ENCODE results near the gene PLA2G4D. TPM values are rescaled to one million over a fixed set of nuclear protein-coding genes. Genes with fewer than 3 reads are reported as not detected.

Gene PLA2G4D
- total RNA-seq, 1 donor from 2014 or later = not detected

GRCh38 chr15:42079401-42079908 lies 14.9 kb downstream of the PLA2G4D start:
- Mint-ChIP-seq H3K4me3 (ENCODE audit: unreplicated experiment) (peak overlapping the region; percentile 38), H3K36me3 (ENCODE audit: low read depth) (peaks cover 1% of the 10 kb centered on the region), H3K4me1 (ENCODE audit: low read depth) (peaks cover 7% of the 10 kb centered on the region), H3K27ac (ENCODE audit: unreplicated experiment) (no peak overlapping the region), H3K27me3 (ENCODE audit: low read depth) (peaks cover 26% of the 10 kb centered on the region), H3K9me3 (ENCODE audit: low read depth) (no peaks in the 10 kb centered on the region)
- TF ChIP-seq, protein P1, sequence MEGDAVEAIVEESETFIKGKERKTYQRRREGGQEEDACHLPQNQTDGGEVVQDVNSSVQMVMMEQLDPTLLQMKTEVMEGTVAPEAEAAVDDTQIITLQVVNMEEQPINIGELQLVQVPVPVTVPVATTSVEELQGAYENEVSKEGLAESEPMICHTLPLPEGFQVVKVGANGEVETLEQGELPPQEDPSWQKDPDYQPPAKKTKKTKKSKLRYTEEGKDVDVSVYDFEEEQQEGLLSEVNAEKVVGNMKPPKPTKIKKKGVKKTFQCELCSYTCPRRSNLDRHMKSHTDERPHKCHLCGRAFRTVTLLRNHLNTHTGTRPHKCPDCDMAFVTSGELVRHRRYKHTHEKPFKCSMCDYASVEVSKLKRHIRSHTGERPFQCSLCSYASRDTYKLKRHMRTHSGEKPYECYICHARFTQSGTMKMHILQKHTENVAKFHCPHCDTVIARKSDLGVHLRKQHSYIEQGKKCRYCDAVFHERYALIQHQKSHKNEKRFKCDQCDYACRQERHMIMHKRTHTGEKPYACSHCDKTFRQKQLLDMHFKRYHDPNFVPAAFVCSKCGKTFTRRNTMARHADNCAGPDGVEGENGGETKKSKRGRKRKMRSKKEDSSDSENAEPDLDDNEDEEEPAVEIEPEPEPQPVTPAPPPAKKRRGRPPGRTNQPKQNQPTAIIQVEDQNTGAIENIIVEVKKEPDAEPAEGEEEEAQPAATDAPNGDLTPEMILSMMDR (IDR thresholded peaks at IDR 0.05) = no peak
- no peak for DNase-seq (ENCODE audit: low spot score)

- DNase-seq (ENCODE audit: low spot score) = no peak
- Mint-ChIP-seq H3K4me1 (ENCODE audit: low read depth) (peaks cover 4% of the 10 kb centered on the region), H3K9me3 (ENCODE audit: low read depth) (no peaks in the 10 kb centered on the region), H3K27me3 (ENCODE audit: low read depth) (peaks cover 26% of the 10 kb centered on the region), H3K4me3 (ENCODE audit: unreplicated experiment) (no peak overlapping the region), H3K36me3 (ENCODE audit: low read depth) (peaks cover 1% of the 10 kb centered on the region), H3K27ac (ENCODE audit: unreplicated experiment) (no peak overlapping the region)
- TF ChIP-seq, protein P1 (IDR thresholded peaks at IDR 0.05) = no peak
These were observed 15.5 kb downstream of the PLA2G4D start for GRCh38 chr15:42078903-42079302.

DNA sequence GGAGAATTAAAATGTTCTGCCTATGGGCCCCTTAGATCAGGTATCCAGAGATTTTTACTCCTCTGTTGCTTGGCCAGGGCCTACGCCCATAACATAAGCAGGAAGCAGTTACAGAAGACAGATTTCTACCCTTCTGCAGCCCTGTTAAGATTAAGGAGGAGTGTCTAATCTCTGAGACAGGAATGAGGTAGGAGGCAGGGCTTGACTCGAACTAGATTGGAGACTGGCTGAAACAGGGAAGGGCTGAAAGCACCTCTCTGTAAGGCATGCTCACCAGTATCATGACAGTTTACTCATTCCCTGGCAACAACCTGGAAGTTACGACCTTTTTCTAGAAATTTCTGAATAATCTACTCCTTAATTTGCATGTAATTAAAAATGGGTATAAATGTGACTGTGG lies 16.7 kb downstream of the PLA2G4D start:
- Mint-ChIP-seq H3K4me1 (ENCODE audit: low read depth) (peaks cover 4% of the 10 kb centered on the region), H3K27me3 (ENCODE audit: low read depth) (peaks cover 37% of the 10 kb centered on the region), H3K27ac (ENCODE audit: unreplicated experiment) (no peak overlapping the region), H3K36me3 (ENCODE audit: low read depth) (peaks cover 1% of the 10 kb centered on the region), H3K9me3 (ENCODE audit: low read depth) (no peaks in the 10 kb centered on the region), H3K4me3 (ENCODE audit: unreplicated experiment) (no peak overlapping the region)
- DNase-seq (ENCODE audit: low spot score) = no peak
- TF ChIP-seq, protein P1 (IDR thresholded peaks at IDR 0.05) = no peak

DNA sequence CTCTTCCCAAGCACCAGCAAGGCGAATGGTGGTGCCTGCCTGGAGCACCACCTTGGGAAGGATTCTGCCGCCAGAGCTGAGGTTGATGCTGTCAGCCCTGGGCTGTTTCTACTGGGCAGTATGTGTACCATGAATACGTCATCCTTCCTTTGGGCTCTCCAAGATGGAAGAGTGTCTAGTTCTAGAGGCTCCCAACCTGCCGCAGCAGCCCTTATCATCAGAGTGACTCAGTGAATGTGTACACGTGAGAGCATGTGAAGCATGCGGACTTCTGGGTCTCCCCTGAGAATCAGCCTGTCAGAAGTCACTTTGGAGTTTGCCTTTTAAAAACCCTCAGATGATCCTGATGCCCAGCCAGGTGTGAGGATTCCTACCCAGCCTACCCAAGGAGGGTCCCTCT lies 20.9 kb downstream of the PLA2G4D start:
- H3K36me3 Mint-ChIP-seq (ENCODE audit: low read depth) = no peaks in the 10 kb centered on the region

DNA sequence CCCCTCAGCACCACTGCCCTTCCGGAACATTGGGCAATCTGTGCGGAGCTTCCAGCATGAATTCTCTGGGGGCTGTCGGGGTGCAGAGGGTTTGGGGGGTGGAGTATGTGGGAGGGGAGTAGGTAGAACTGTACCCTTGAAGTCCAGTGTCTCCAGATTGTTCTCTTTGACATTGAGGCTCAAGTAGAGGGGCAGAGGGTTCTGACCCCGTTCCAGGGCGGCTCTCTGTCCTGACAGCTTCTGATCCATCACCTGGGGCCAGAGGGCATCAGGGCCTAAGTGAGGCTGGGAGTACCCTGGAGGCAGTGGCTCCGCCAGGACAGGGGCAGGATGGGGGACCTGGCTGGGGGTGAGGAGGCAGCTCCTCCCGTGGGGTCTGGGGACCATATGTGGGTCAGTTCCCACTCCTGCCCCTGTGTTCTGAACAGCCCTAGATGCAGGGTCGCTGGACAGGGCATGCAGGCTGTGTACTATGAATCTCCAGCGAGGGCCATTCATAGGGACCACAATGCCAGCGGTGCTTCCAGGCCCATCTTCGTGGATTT lies 22.1 kb downstream of the PLA2G4D start:
- H3K36me3 Mint-ChIP-seq (ENCODE audit: low read depth) = no peaks in the 10 kb centered on the region
- TF ChIP-seq, protein P1 (IDR thresholded peaks at IDR 0.05) = no peak
- DNase-seq (ENCODE audit: low spot score) = no peak
- peaks cover 15% of the 10 kb centered on the region for H3K27me3 Mint-ChIP-seq (ENCODE audit: low read depth)
- no peaks in the 10 kb centered on the region for H3K4me1 Mint-ChIP-seq (ENCODE audit: low read depth)
- H3K27ac Mint-ChIP-seq (ENCODE audit: unreplicated experiment) = no peak overlapping the region
- H3K9me3 Mint-ChIP-seq (ENCODE audit: low read depth) = peaks cover 3% of the 10 kb centered on the region
- H3K4me3 Mint-ChIP-seq (ENCODE audit: unreplicated experiment) = no peak overlapping the region

More for the DNA sequence above, 20.9 kb downstream of the PLA2G4D start:
- H3K4me1 Mint-ChIP-seq (ENCODE audit: low read depth) = no peaks in the 10 kb centered on the region
- no peaks in the 10 kb centered on the region for H3K9me3 Mint-ChIP-seq (ENCODE audit: low read depth)
- peaks cover 19% of the 10 kb centered on the region for H3K27me3 Mint-ChIP-seq (ENCODE audit: low read depth)
- DNase-seq (ENCODE audit: low spot score) = no peak
- TF ChIP-seq, protein P1 (IDR thresholded peaks at IDR 0.05) = no peak
- no peak overlapping the region for H3K27ac Mint-ChIP-seq (ENCODE audit: unreplicated experiment)
- no peak overlapping the region for H3K4me3 Mint-ChIP-seq (ENCODE audit: unreplicated experiment)

Measured in chondrocyte (in vitro differentiated cells).